Lower leg skin (tissue), 3 donors: ENCODE measurements around the gene KRT78.

Source experiments
- POLR2A ChIP-seq, 2 donors: fragments of 450-650 bp; IDR thresholded peaks; one replicate each; pipeline ENCODE4 v1.6.1; 2016 to 2017; ENCODE audit warnings: antibody characterized with exemption in 2 of 2, mild to moderate bottlenecking in 1 of 2, moderate library complexity in 1 of 2
- TF ChIP-seq, protein P1 (sequence below), 3 donors: fragments of 450-650 bp; IDR thresholded peaks; one replicate each; pipeline ENCODE4 v1.5.1; 2016; ENCODE audit warnings: antibody characterized with exemption in 3 of 3, mild to moderate bottlenecking in 3 of 3, moderate library complexity in 2 of 3

GRCh38 chr12:52833922-52834726 lies 14.7 kb downstream of the KRT78 start, which contains the start of gene KRT79:
- TF ChIP-seq, protein P1, sequence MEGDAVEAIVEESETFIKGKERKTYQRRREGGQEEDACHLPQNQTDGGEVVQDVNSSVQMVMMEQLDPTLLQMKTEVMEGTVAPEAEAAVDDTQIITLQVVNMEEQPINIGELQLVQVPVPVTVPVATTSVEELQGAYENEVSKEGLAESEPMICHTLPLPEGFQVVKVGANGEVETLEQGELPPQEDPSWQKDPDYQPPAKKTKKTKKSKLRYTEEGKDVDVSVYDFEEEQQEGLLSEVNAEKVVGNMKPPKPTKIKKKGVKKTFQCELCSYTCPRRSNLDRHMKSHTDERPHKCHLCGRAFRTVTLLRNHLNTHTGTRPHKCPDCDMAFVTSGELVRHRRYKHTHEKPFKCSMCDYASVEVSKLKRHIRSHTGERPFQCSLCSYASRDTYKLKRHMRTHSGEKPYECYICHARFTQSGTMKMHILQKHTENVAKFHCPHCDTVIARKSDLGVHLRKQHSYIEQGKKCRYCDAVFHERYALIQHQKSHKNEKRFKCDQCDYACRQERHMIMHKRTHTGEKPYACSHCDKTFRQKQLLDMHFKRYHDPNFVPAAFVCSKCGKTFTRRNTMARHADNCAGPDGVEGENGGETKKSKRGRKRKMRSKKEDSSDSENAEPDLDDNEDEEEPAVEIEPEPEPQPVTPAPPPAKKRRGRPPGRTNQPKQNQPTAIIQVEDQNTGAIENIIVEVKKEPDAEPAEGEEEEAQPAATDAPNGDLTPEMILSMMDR (IDR thresholded peaks at IDR 0.05): no peak
- no peak for TF ChIP-seq POLR2A (IDR thresholded peaks at IDR 0.05)
